UCSD-AML1 (cell line): Measurements from ENCODE around the gene PSD2.

ENCODE experiments used
- DNase-seq: peaks from one replicate; lab custom pipeline; 2025; ENCODE audit not compliant: unreplicated experiment; lab: John Stamatoyannopoulos, UW

PSD2 gene

DNA sequence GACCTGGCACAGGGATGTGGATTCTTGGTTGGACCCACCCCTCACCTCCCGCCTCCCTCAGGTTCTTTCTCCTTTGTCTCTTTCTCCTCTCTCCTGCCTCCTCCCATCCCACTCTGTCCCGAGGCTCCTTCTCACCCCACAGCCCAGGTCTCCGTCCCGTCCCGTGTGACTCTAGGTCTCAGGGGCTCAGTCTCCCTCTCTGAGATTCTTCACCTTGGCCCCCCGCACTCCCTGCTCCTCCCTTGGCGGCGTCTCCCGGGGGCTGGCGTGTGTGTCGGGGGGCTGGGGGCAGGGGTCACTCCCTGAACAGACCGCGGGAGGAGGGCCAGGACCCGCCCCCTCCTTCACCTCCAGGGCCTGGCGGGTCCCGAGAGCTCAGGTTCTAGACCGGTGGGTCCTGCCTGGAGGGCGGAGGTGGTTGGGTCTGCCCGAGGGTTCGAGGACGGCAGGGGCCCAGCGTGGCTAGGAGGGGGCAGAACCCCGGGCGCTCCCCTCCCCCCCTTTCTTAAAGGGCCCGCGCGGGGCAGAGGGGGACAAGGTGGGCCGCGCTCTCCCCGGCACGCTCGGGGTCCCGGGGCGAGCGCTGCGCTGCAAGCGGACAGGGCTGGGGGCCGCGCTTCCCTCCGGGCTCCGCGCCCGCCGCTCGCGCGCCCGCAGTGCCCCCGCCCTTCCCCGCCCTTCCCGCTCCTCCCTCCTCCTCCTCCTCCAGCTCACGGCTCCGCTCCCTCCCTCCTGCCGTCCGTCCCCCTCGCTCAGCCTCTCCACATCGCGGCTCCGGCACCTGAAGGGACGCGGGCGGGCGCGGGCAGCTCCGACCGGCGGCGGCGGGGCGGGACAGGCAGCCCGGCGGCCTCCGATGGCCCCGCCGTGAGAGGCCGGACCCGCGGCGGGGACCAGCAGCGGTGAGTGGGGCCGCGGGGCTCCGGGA lies at the start of gene PSD2:
Gene PSD2 (plus strand): TSS at position 735 of the 928 bp plus-strand sequence. CDS start 13,633 bp downstream, outside the sequence.
- DNase-seq, result no peak

DNA sequence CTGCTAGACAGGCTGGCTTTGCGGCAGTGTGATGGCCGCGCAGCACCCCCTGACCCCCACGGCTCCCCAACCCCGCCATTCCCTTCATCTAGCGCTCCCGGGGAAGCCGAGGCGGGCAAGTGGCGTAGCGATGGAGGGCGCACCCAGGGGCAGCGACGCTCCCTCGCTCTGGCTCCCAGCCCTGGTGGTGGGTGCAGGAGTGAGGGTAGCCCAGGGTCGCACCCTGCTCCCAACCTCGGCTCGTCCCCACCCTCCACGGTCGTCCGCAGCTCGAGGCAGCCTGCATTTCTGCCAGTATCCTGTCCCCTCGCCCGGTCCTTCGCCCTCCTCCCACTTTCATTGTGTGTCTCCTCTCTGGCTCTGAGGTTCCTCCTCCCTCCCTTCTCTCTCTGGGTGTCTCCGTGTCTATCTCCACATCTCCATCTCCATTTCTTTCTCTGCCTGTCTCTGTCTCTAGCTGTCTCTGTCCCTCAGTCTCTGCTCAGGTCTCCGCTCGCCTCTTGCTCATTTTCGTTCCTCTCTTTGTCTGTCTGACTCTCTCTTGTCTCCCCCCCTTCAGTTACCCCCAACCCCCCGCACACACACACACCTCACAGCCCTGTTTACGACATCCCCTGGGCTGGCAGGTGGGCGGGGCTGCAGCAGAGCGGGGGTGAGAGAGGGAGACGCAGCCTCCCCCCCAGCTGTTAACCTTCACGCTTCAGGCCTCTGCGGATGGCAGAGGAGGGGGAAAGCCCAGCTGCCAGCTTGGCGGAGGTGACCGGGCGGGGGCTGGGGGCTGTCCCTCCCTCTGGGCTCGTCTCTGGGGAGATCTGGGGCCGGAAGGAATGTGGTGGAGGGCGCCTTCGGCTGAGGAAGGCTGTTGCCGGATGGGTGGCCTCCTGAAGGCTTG lies 48.7 kb upstream of the PSD2 start:
- DNase-seq, result no peak

DNA sequence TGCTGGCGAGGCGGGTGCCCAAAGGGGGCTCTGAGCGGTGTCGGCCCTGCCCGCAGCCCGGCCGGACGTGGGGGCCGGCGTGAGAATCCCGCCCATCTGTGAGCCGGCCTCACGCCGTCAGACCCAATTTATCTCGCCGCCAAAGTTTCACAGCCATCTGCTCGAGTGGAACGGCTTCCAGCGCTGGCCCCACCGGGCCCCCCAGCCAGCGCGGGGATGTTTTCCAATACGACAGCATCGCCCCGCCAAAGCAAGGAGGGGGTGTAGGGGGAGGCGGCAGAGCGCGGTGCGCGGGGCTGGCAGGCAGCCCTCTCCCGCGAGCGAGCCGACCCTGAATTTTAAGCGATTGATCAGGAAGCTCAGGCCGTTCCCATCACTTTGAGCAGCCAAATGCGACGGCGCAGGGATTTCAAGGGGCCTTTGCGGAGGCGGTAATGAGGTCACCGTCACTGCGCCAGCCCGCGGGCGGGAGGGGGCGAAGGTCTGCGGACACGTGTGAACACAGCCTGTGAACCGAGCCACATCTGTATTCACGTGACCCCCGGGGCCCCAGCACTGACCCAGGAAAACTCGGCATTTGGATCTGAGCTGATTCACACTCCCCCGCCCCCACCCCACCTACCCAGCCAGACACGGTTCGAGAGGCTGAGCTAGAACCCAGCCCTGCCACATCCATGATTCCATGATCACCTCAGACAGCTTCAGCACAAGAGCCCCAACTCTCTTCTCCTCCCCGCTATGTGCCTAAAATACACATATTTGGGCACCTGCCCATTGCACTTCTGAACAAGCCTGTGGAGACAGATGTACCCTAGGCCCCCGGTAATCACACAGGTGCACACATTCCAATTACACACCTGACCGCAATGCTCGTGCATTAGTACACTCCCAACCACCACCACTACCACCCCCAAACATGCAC lies 47.8 kb upstream of the PSD2 start:
- no peak for DNase-seq

DNA sequence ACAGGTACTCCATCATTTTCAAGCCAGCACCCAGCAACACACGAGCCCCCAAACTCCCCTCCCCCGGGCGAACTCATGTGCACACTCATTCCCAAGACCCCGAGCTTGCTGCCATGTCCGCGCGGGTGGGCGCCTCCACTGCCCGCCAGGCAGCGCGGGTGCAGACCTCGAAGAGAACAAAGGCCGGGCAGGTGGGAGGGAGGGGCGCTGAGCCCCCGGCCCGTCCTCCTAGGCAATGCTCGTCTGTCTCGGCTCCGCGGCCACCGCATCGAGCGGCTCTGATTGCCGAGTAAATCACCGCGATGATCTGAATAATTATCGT lies 47.1 kb upstream of the PSD2 start:
- DNase-seq, result no peak

GRCh38 chr5:139749242-139749641 lies 46.4 kb upstream of the PSD2 start:
- DNase-seq, result no peak

DNA sequence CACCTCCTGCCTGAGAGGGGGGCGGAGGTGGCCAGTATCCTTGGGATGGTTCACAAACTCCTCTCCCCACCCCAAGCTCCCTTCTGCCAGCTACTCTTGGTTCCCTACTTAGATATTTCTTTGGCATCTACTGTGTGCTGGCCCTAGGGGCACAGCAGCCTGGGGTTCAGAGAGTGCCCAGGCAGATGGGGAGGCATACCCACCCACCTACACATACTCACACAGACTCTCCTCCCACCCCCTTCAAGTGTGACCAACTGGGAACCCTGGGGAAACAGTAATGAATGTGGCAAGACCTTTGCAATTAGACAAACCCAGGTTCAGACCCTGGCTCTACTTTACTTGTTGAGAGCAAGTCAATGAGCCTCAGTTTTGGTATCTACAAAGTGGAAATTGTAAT lies 44.4 kb upstream of the PSD2 start:
- no peak for DNase-seq

DNA sequence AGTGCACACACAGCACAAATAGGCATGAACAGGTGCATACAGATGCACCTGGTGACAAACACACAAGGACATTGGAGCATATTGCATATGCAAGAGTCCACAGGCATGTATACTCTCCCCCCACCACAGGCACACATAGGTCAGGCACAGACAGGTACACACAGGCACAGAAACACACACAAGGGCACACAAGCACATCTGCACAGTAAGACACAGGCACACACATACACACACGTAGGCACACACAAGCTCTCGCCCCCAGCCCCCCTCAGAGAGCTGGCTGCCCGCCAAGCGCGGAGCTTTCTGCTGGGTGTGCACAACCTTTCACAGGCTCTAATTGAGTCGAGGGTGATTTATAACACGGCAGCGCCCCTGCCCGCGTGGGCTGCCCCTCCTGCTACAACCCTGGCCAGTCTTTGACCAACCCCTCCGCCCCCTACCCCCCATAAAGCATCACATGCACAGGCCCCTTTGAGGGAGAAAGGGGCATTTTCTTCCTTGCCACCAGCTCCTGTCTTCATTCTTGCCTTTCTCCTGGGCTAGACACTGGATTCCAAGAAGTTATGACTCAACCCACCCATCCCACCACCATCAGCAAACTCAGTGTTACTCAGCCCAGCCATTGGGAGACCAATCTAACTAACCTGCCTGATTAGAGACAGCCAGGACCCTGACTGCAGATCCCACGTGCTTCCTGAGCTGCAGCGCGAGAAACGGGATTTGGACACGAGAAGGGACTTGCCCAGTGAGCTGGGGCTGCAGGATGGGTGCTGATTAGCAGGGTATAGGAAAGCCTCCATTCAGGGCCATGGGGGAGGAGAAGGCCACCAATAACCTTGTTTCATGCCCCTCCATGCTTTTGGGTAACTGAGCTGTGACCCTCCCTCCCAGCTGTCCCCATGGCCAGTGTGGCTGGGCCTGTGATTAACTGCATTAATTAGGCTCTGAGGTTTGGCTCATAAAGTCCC lies 42.8 kb upstream of the PSD2 start:
- no peak for DNase-seq

GRCh38 chr5:139755892-139756671 lies 39.5 kb upstream of the PSD2 start:
- no peak for DNase-seq

GRCh38 chr5:139756971-139757370 lies 38.6 kb upstream of the PSD2 start:
- no peak for DNase-seq

GRCh38 chr5:139757727-139758509 lies 37.7 kb upstream of the PSD2 start:
- DNase-seq, result no peak

DNA sequence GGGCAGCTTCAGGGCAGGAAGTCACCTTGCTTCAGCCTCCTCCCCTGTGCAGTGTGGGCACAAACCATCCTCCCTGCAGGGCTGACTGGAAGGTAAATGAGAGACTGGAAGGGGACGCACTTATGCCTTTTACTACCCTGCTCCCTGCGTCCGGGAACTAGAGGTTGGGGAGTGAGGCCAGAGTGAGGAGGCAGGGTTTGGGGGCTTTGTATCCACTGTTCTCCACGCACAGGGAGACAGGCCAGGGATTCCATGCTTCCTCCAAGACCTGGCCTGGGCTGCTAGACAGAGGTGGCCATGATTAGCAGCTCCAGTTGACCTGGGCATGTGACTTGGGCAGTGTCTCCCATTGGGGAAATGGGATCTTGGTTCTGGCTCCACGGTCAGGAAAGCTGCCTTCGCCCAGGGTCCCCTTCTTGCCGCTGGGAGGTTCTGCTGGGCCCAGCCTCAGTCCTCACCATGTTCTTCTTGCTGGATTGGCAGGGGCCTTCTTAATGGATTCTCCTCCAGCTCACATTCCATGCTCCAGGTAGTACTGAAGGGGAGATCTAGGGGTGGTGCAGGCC lies 37.0 kb upstream of the PSD2 start:
- no peak for DNase-seq

- no peak for DNase-seq
These were observed 36.3 kb upstream of the PSD2 start for GRCh38 chr5:139759219-139759721.

DNA sequence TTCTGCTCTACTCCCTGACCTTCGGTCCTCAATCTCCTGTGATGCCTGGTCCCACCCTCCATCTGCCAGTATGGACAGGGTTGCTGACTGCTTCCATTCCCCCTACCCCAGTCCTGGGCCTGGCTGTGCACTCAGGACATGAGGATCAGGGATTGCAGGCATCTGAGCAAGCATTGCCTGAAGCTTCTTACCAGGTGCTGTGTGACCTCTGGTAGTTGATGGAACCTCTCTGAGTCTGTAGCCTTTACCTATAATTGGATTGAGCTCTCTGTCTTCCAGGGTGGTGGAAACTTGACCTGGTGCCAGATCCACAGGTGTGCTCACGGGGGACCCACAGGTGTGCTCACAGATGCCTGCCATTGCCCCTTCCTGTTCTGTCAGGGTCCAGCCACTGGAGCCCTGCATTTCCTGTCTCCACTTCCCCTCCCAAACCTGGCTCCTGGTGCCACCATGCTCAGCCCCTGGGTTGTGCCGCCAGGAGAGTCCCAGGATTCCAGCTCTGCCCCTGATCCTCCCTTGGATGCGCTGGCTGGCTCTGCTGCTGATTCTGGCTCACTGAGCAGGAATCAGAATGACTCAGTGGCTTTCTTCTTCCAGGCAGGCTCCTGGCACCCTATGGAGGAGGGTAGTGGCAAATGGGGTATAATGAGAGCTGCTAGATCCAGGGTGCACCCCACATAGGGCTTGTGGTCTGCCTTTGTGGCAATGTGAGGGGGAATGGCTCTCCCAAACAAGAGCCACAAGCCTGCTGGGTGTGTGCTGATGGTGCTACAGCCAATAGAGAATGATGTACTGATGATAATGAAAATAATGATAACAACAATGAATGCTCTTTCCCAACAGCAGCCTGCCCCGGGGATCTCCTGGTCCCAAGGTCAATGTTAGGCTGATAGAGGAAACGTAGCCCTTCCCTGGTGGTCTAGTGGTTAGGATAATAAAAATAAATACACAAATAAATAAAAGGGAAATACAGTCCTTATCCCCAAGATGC lies 35.2 kb upstream of the PSD2 start:
- DNase-seq, result no peak

DNA sequence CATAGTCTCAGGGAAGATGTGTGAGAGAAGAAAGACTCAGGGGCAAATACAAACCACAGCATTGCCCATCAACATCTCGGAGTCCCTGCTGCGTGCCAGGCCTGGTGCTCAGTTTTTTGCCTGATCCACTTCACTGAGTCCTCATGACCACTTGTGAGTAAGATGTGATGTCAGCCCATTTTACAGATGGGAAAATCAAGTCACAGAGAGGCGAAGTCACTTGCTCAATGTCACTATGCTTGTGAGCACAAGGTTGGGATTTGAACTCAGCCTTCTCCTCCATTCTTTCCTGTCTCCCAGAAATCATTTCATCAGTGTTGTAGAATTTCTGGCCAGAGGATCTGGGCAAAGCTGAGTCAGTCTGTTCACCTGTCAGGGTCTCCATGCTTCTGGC lies 34.6 kb upstream of the PSD2 start:
- no peak for DNase-seq

- DNase-seq, result no peak
These were observed 34.1 kb upstream of the PSD2 start for GRCh38 chr5:139761501-139761900.

GRCh38 chr5:139762615-139763170 lies 32.9 kb upstream of the PSD2 start:
- DNase-seq, result no peak
